Measurements from ENCODE around the gene TAX1BP3.

The TAX1BP3 gene

GRCh38 chr17:3678095-3678820 lies 9.9 kb upstream of the TAX1BP3 start:
- TF ChIP-seq, protein P1, sequence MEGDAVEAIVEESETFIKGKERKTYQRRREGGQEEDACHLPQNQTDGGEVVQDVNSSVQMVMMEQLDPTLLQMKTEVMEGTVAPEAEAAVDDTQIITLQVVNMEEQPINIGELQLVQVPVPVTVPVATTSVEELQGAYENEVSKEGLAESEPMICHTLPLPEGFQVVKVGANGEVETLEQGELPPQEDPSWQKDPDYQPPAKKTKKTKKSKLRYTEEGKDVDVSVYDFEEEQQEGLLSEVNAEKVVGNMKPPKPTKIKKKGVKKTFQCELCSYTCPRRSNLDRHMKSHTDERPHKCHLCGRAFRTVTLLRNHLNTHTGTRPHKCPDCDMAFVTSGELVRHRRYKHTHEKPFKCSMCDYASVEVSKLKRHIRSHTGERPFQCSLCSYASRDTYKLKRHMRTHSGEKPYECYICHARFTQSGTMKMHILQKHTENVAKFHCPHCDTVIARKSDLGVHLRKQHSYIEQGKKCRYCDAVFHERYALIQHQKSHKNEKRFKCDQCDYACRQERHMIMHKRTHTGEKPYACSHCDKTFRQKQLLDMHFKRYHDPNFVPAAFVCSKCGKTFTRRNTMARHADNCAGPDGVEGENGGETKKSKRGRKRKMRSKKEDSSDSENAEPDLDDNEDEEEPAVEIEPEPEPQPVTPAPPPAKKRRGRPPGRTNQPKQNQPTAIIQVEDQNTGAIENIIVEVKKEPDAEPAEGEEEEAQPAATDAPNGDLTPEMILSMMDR (IDR thresholded peaks at IDR 0.05; ENCODE audit: insufficient read depth, low read length), result no peak
- TF ChIP-seq REST (IDR thresholded peaks at IDR 0.05; ENCODE audit: insufficient replicate concordance, low read depth) (no peak), GABPA (IDR thresholded peaks at IDR 0.05; ENCODE audit: low read depth) (no peak), POLR2AphosphoS5 (IDR thresholded peaks at IDR 0.05; ENCODE audit: low read depth) (no peak), SPI1 (IDR thresholded peaks at IDR 0.05; ENCODE audit: borderline replicate concordance, low read depth) (no peak)
- no peak overlapping the region for H3K27ac ChIP-seq (replicated peaks)
- no peak for DNase-seq (ENCODE audit: low read depth in 1 of 2, low spot score in 1 of 2)
- H3K4me3 ChIP-seq (replicated peaks; ENCODE audit: insufficient read depth, low read length), result no peak overlapping the region
- no peaks in the 10 kb centered on the region for H3K27me3 ChIP-seq (ENCODE audit: insufficient read depth, poor library complexity, severe bottlenecking)

DNA sequence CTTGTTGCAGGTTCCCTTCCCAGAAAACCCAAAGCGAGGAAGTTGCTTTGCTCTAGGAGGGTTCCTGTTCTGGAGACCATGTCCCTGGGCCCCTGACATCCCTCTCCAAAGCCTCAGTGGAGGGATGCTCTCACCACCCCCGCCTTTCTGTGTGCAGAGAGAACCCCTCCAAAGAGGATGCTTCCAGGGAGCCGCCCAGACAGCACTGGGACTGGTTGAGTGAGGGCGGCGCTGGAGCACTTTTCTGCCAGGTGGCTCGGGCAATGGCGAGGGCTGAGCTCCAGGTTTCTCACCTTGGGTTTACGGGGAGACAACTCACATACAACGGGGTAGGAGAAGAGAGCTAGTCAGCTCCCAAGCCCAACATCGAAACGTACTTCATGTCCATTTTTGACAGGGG lies 7.5 kb upstream of the TAX1BP3 start:
- Histone ChIP-seq H3K4me3 (replicated peaks; ENCODE audit: insufficient read depth, low read length) (no peak overlapping the region), H3K27me3 (ENCODE audit: insufficient read depth, poor library complexity, severe bottlenecking) (no peaks in the 10 kb centered on the region), H3K27ac (replicated peaks) (no peak overlapping the region)
- TF ChIP-seq REST (IDR thresholded peaks at IDR 0.05; ENCODE audit: insufficient replicate concordance, low read depth) (no peak), POLR2AphosphoS5 (IDR thresholded peaks at IDR 0.05; ENCODE audit: low read depth) (no peak), SPI1 (IDR thresholded peaks at IDR 0.05; ENCODE audit: borderline replicate concordance, low read depth) (no peak), GABPA (IDR thresholded peaks at IDR 0.05; ENCODE audit: low read depth) (no peak)
- TF ChIP-seq, protein P1 (IDR thresholded peaks at IDR 0.05; ENCODE audit: insufficient read depth, low read length), result no peak
- DNase-seq (ENCODE audit: low read depth in 1 of 2, low spot score in 1 of 2), result no peak

DNA sequence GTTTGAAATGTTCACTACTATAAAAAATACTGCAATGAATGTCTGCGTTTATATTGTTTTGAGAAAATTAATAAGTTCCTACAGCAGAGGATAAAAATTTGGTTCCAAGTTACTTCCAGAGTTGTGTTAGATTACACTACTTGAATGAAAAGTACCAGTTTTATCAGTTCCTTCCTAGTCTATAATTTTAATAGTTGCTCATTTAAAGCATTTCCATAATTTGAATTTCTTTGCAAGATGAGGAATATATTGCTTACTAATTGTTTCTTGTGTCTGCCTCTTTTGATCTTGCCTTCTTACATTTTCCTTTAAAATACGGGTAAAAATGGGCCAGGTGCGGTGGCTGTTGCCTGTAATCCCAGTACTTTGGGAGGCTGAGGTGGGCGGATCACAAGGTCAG lies 4.2 kb upstream of the TAX1BP3 start:
- H3K27ac ChIP-seq (replicated peaks), result no peak overlapping the region
- no peak for DNase-seq (ENCODE audit: low read depth in 1 of 2, low spot score in 1 of 2)
- H3K4me3 ChIP-seq (replicated peaks; ENCODE audit: insufficient read depth, low read length), result no peak overlapping the region
- H3K27me3 ChIP-seq (ENCODE audit: insufficient read depth, poor library complexity, severe bottlenecking), result no peaks in the 10 kb centered on the region
- TF ChIP-seq POLR2AphosphoS5 (IDR thresholded peaks at IDR 0.05; ENCODE audit: low read depth), result no peak

DNA sequence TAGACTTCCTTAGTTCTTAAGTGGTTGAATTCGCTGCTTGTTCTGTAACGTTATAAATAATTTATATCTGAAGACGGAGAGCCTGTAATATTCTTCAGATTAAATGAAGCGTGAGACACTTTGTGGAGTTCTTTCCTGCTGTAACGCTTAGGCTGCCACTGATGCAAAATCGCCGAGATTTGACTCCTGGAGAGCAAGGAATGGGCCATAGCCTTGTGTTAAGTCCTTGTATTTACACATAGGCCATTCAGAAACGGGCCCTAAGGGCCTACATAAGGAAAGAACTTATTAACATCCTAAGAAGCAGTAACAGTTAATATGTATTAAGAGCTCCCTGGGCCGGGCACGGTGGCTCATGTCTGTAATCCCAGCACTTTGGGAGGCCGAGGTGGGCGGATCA lies 1.2 kb upstream of the TAX1BP3 start:
- no peak for DNase-seq (ENCODE audit: low read depth in 1 of 2, low spot score in 1 of 2)
- TF ChIP-seq GABPA (IDR thresholded peaks at IDR 0.05; ENCODE audit: low read depth) (no peak), SPI1 (IDR thresholded peaks at IDR 0.05; ENCODE audit: borderline replicate concordance, low read depth) (no peak), POLR2AphosphoS5 (IDR thresholded peaks at IDR 0.05; ENCODE audit: low read depth) (no peak)
- TF ChIP-seq, protein P1 (IDR thresholded peaks at IDR 0.05; ENCODE audit: insufficient read depth, low read length), result no peak
- no peak overlapping the region; the same call in 1 of the 2 replicates for H3K27ac ChIP-seq (replicated peaks)
- peak overlapping the region; percentile 90 for H3K4me3 ChIP-seq (replicated peaks; ENCODE audit: insufficient read depth, low read length)
- H3K27me3 ChIP-seq (ENCODE audit: insufficient read depth, poor library complexity, severe bottlenecking), result no peaks in the 10 kb centered on the region
